HG03196 (cell line): ENCODE data around the gene PRSS1.
"Not testable (repeated sequence)": the region's sequence is repeated elsewhere in the genome, so short reads cannot be mapped to it uniquely, and the experiment has no call there.

ENCODE experiments used
- ATAC-seq: cut with Tn5 transposase; IDR thresholded peaks from one replicate; pipeline ENCODE4 v1.9.1; 2021; ENCODE audit not compliant: unreplicated experiment

The PRSS1 gene

DNA sequence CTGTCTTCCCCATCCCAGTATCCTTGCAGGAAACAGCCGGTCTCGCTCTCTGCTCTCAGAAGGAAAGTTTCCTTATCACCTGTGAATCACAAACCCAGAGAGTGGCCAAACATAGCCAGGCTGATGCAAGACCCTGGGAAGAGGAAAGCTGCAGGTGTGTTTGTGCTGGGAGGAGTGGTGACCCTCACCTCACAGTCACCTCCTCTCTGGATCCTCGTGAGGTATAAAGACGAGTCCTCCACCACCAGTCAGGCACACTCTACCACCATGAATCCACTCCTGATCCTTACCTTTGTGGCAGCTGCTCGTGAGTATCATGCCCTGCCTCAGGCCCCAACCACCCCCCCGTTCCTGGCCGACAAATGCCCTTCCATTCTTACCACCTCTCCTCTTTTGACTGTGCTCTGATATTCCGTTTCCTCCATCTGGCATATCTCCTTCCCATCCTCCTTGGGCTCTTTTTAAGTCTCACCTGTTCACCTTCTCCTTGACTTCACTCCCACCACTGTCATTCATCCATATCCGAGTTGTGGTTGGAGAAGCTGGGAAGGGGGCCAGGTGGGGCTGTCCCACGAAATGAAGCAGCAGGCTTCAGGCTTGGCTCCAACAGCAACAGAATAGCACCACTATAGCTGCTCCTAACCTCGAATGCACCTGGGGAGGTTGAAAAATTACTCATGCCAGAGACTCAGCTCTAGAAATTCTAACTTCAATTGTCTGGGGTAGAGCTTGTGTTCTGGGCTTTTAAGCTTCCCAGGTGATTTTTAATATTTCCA lies at the start of gene PRSS1:
Gene PRSS1, plus strand, starts transcription at position 255 of the 776 bp plus-strand sequence. Its CDS starts 13 bp downstream, at position 268.
- no peak for ATAC-seq

- not testable (repeated sequence) for ATAC-seq
Observed at GRCh38 chr7:142700935-142701334, 48.3 kb upstream of the PRSS1 start.

DNA sequence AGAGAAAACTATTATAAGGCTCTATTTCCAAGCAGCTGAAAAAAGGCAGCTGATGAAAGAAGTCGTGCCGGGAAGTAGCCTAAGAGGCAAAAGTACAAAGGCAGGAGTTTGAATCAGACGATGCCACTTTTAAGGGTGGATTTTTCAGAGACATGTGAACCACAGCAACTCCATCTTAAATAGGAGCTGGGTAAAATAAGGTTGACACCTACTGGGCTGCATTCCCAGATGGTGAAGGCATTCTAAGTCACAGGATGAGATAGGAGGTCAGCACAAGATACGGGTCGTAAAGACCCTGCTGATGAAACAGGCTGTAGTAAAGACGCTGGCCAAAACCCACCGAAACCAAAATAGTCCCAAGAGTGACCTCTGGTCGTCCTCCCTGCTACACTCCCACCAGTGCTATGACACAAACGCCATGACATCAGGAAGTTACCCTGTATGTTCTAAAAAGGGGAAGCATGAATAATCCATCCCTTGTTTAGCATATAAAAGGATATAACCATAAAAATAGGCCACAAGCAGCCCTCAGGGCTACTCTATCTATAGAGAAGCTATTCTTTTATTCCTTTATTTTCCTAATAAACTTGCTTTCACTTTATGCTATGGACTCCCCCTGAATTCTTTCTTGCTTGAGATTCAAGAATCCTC lies 45.5 kb upstream of the PRSS1 start:
- no peak for ATAC-seq

GRCh38 chr7:142708726-142709125 lies 40.5 kb upstream of the PRSS1 start:
- not testable (repeated sequence) for ATAC-seq

DNA sequence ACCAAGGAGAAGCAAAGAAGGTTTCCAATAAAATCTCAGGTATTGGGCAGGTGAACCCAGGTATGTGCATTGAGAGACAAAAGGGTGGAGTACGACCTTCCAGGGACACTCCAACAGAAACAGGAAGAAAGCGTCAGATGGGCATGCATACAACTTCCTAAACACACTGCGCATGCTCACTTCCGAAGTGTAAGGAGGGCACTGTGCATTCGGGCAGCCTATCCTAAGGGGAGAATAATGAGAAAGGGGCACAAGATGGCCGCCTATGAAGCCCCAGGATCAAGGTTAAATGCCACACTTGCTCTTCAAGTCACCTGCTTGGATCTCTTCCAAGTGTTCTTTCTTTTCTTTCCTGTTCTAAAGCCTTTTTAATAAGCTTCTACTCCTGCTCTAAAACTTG lies 39.4 kb upstream of the PRSS1 start:
- no peak for ATAC-seq

DNA sequence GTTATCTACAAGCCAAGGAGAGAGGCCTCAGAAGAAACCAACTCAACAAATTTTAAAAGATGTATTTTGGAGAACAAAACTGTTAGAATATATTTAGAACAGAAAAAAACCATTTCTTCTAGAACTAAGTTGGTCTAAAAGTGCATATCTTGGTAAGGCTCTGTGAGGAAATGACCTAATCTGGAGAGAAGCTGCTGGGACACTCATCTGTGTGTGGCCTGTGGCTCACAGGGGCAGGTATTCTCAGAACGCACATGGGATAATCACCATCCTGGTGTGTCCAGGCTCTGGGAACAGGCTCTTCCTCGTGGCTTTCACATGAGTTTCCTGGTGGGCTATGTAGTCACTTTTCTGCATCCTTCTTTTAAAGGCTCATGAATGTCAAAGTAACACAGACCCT lies 38.1 kb upstream of the PRSS1 start:
- no peak for ATAC-seq

DNA sequence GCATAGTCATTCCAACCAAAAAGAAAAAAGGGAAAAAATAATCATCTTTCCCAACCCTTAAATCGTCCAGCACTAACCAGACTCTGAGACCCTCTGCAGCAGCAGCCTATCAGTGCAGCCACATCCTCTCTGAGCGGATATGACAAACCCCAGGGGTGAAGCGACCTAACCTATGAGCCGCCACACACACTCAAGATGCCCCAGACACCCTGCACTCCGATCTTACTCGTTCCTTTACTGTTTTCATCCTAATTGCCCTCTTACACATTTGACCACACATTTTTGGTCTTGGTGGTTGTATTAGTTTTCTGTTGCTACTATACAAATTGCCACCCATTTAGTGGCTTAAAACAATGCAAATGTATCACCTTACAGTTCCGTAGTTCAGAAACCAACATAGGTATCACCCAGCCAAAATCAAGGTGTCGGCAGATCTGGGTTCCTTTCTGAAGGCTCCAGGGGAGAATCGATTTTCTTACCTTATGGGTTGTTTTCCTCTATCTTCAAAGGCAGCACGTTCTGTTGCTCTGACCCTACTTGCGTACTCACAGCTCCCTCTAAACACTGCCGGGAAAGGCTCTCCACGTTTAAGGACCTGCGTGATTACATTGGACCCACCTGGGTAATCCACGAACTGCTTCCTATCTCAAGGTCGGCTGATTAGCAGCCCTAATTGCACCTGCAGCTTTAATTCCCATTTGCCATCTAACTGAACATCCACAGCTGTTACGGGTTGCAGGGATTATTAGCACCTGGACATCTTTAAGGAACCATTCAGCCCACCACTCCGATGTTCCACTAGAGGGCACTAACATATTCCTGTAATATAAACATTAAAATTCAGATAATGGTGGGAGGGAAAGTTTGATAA lies 37.3 kb upstream of the PRSS1 start:
- ATAC-seq, result no peak

- no peak for ATAC-seq
Observed at GRCh38 chr7:142712617-142712957, 36.7 kb upstream of the PRSS1 start.

- ATAC-seq, result no peak
Observed at GRCh38 chr7:142714375-142714774, 34.9 kb upstream of the PRSS1 start.

- ATAC-seq, result no peak
Observed at GRCh38 chr7:142716596-142716995, 32.7 kb upstream of the PRSS1 start.

- ATAC-seq, result no peak
Observed at GRCh38 chr7:142717453-142717852, 31.8 kb upstream of the PRSS1 start.

DNA sequence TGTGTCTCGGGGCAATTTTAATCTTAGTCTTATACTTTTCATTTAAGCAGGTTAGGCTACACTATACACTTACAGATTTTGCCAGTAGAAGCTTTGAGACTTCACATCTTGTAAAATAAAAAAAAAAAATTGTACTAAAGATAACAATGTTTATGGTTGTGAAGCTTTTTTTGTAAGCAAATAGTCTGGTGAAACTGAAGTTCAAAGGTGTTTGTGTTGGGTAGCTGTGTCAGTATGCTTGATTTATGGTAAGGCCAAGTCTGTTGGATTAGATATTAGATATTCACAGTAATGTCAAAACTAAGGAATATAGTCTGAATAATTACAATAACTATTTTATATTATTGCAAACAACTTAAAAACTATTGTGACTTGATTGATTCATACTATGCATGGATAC lies 31.0 kb upstream of the PRSS1 start:
- no peak for ATAC-seq

DNA sequence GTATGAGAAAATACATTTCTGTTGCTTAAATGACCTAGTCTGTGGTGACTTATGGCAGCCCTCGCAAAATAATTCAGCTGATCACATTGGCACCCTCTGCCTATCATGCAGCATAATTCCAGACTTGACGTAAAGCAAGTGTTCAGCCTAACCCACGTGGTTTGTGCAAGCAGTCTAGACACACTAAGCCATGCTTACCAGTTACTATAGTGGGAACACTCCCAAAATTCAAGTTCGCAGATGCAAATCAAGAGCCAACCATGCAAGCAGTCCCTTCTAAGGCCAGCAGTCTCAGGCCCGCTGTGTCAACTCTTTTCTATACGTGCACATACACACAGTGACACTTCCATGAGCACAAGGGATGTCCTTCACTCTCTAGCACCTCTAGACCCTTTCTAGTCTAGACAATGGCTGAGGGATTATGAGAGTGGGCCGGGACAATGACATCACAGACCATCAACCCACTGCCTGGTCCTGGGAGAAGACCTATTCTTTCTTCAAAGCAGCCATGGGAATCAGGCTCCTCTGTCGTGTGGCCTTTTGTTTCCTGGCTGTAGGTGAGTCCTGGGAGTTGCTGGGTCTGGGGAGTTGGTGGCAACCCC lies 29.0 kb upstream of the PRSS1 start:
- no peak for ATAC-seq

GRCh38 chr7:142720986-142721385 lies 28.3 kb upstream of the PRSS1 start:
- ATAC-seq, result no peak

DNA sequence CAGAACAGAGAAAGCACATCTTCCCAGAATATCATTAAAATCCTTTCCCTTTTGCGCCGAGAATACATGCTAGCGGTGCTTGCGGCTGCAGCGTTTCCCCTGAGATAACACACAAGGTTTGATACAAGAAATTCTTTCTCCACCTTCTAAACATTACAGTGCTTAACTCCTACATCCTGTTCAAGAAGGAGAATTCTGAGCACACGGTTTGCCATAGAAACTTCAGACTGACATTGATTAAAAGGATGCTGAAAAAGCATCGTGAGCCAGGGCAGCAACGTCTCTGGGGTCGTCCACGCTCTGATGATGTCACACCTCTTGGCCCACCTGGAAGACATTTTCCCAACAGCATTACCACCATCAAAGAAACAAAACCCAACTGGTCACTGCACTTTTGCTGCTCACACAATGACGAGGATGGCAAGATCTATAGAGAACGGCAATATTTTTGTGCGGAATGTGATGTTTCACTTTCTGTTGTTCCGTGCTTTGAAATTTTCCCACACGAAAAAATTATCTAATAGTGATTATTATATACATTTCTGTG lies 27.0 kb upstream of the PRSS1 start:
- no peak for ATAC-seq

DNA sequence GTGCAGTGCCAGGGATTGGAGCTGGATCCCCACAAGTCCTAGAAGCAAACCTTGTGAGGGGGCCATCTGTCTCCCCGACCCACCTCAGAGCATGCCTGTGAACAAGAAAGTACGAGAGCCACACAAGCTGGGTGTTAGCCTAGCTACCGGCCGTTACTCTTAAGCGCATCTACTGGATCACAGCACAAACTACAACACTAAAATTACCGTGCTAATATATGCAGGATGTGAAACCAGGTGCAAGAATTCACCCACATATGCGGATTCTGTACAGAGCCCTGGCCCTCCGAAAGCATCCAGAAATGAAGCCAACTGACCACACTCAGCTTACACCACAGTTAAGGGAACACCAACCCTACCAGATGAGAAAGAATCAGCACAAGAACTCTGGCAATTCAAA lies 16.0 kb upstream of the PRSS1 start:
- ATAC-seq, result no peak

- ATAC-seq, result peak; percentile 88
Observed at GRCh38 chr7:142739923-142740492, 9.3 kb upstream of the PRSS1 start.

DNA sequence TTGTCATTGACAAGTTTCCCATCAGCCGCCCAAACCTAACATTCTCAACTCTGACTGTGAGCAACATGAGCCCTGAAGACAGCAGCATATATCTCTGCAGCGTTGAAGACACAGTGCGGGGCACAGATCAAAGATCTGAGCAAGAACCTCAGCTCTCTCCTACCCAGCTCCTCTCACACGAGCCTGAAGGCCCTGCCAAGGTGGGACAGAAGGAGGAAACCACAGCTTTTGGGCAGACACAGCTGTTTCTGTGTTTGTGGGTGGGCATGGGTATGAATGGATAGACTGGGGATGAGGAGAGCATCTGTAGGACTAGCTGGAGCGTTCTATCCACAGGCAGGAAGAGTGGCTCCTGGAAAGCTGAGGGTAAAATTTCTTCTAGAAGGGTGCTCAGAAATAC lies 8.5 kb upstream of the PRSS1 start:
- ATAC-seq, result no peak

DNA sequence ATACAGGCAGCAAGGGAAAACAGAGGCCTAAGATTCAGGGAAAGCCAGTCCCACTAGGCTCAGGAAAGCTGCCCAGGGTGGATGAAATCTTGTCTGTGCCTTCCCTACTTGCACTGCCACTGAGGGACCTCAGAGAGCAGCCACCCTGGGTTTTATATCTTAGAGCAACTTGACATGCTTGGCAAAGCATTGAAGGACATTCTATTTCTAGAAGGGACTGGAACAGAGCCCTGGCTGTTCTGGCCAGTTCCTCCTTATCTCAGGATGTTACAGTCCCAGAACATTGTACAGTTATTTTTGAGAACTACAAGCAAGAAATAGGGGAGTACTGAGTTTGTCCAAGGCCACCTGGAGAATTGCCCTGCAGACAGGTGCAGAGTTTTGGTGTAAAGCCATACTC lies 7.3 kb upstream of the PRSS1 start:
- ATAC-seq, result not testable (repeated sequence)

GRCh38 chr7:142745091-142745635 lies 4.1 kb upstream of the PRSS1 start:
- no peak for ATAC-seq
